Measurements from ENCODE around the gene SLC28A2. TPM values are rescaled to one million over a fixed set of nuclear protein-coding genes. Genes with fewer than 3 reads are reported as not detected.
"Not testable (repeated sequence)": the region's sequence is repeated elsewhere in the genome, so short reads cannot be mapped to it uniquely, and the experiment has no call there.

The SLC28A2 gene
- total RNA-seq, 1 donor from 2014 or later, result not detected

GRCh38 chr15:45304711-45305110 is 52.7 kb downstream of the SLC28A2 start:
- Histone ChIP-seq H3K27ac (ENCODE audit: low read depth, low read length) (no peak overlapping the region), H3K9ac (ENCODE audit: low read length) (no peak overlapping the region), H3K4me1 (ENCODE audit: insufficient read depth, low read length) (peaks cover 4% of the 10 kb centered on the region), H3K27me3 (ENCODE audit: insufficient read depth, low read length) (peaks cover 3% of the 10 kb centered on the region), H3K4me3 (ENCODE audit: insufficient read depth, low read depth, low read length) (no peak overlapping the region), H3K4me2 (ENCODE audit: low read length) (no peak overlapping the region), H2AFZ (ENCODE audit: low read depth, low read length) (no peak overlapping the region), H3K79me2 (ENCODE audit: insufficient read depth, low read length) (no peaks in the 10 kb centered on the region), H3K9me3 (ENCODE audit: insufficient read depth, low read depth, low read length) (no peaks in the 10 kb centered on the region), H4K20me1 (ENCODE audit: insufficient read depth, low read length) (no peaks in the 10 kb centered on the region), H3K36me3 (ENCODE audit: insufficient read depth, low read length) (no peaks in the 10 kb centered on the region)
- no peak for TF ChIP-seq EZH2 (IDR thresholded peaks at IDR 0.05; ENCODE audit: insufficient read depth, low read length)
- TF ChIP-seq CTCF (IDR thresholded peaks at IDR 0.05; ENCODE audit: insufficient read depth, low read depth, low read length), result no peak
- H3K9me3 Mint-ChIP-seq (ENCODE audit: unreplicated experiment), result no peaks in the 10 kb centered on the region
- no peak for DNase-seq (ENCODE audit: low read depth)
- H3K27me3 Mint-ChIP-seq (ENCODE audit: low read depth, unreplicated experiment), result peaks cover 3% of the 10 kb centered on the region
- H3K4me3 Mint-ChIP-seq (ENCODE audit: unreplicated experiment), result no peak overlapping the region
- no peak for FAIRE-seq
- no peaks in the 10 kb centered on the region for H3K36me3 Mint-ChIP-seq (ENCODE audit: low read depth, unreplicated experiment)
- no peak overlapping the region for H3K27ac Mint-ChIP-seq (ENCODE audit: unreplicated experiment)
- peaks cover 2% of the 10 kb centered on the region for H3K4me1 Mint-ChIP-seq (ENCODE audit: low read depth, unreplicated experiment)

GRCh38 chr15:45306105-45306504 is 54.1 kb downstream of the SLC28A2 start:
- Histone ChIP-seq H3K4me2 (ENCODE audit: low read length) (no peak overlapping the region), H3K9ac (ENCODE audit: low read length) (no peak overlapping the region), H3K79me2 (ENCODE audit: insufficient read depth, low read length) (no peaks in the 10 kb centered on the region), H3K9me3 (ENCODE audit: insufficient read depth, low read depth, low read length) (no peaks in the 10 kb centered on the region), H3K4me1 (ENCODE audit: insufficient read depth, low read length) (peaks cover 4% of the 10 kb centered on the region), H3K27ac (ENCODE audit: low read depth, low read length) (no peak overlapping the region), H3K27me3 (ENCODE audit: insufficient read depth, low read length) (peaks cover 3% of the 10 kb centered on the region), H2AFZ (ENCODE audit: low read depth, low read length) (no peak overlapping the region), H4K20me1 (ENCODE audit: insufficient read depth, low read length) (no peaks in the 10 kb centered on the region), H3K36me3 (ENCODE audit: insufficient read depth, low read length) (no peaks in the 10 kb centered on the region), H3K4me3 (ENCODE audit: insufficient read depth, low read depth, low read length) (no peak overlapping the region)
- no peaks in the 10 kb centered on the region for H3K36me3 Mint-ChIP-seq (ENCODE audit: low read depth, unreplicated experiment)
- H3K27me3 Mint-ChIP-seq (ENCODE audit: low read depth, unreplicated experiment), result peaks cover 3% of the 10 kb centered on the region
- H3K4me3 Mint-ChIP-seq (ENCODE audit: unreplicated experiment), result no peak overlapping the region
- H3K4me1 Mint-ChIP-seq (ENCODE audit: low read depth, unreplicated experiment), result peaks cover 2% of the 10 kb centered on the region
- TF ChIP-seq CTCF (IDR thresholded peaks at IDR 0.05; ENCODE audit: insufficient read depth, low read depth, low read length), result no peak
- TF ChIP-seq EZH2 (IDR thresholded peaks at IDR 0.05; ENCODE audit: insufficient read depth, low read length), result no peak
- no peaks in the 10 kb centered on the region for H3K9me3 Mint-ChIP-seq (ENCODE audit: unreplicated experiment)
- no peak for DNase-seq (ENCODE audit: low read depth)
- FAIRE-seq, result no peak
- H3K27ac Mint-ChIP-seq (ENCODE audit: unreplicated experiment), result no peak overlapping the region

- TF ChIP-seq EZH2 (IDR thresholded peaks at IDR 0.05; ENCODE audit: insufficient read depth, low read length) (no peak), CTCF (IDR thresholded peaks at IDR 0.05; ENCODE audit: insufficient read depth, low read depth, low read length) (peak; percentile 38)
- no peak overlapping the region for H3K27ac Mint-ChIP-seq (ENCODE audit: unreplicated experiment)
- no peaks in the 10 kb centered on the region for H3K36me3 Mint-ChIP-seq (ENCODE audit: low read depth, unreplicated experiment)
- Histone ChIP-seq H3K27ac (ENCODE audit: low read depth, low read length) (no peak overlapping the region), H3K9ac (ENCODE audit: low read length) (no peak overlapping the region), H3K4me3 (ENCODE audit: insufficient read depth, low read depth, low read length) (no peak overlapping the region), H3K4me1 (ENCODE audit: insufficient read depth, low read length) (peaks cover 4% of the 10 kb centered on the region), H4K20me1 (ENCODE audit: insufficient read depth, low read length) (no peaks in the 10 kb centered on the region), H3K79me2 (ENCODE audit: insufficient read depth, low read length) (no peaks in the 10 kb centered on the region), H3K36me3 (ENCODE audit: insufficient read depth, low read length) (no peaks in the 10 kb centered on the region), H3K9me3 (ENCODE audit: insufficient read depth, low read depth, low read length) (no peaks in the 10 kb centered on the region), H3K4me2 (ENCODE audit: low read length) (peak overlapping the region; percentile 70), H2AFZ (ENCODE audit: low read depth, low read length) (no peak overlapping the region), H3K27me3 (ENCODE audit: insufficient read depth, low read length) (peaks cover 3% of the 10 kb centered on the region)
- peak; percentile 65 for DNase-seq (ENCODE audit: low read depth)
- no peak overlapping the region for H3K4me3 Mint-ChIP-seq (ENCODE audit: unreplicated experiment)
- FAIRE-seq, result peak; percentile 47
- peaks cover 2% of the 10 kb centered on the region for H3K9me3 Mint-ChIP-seq (ENCODE audit: unreplicated experiment)
- no peaks in the 10 kb centered on the region for H3K27me3 Mint-ChIP-seq (ENCODE audit: low read depth, unreplicated experiment)
- H3K4me1 Mint-ChIP-seq (ENCODE audit: low read depth, unreplicated experiment), result peaks cover 2% of the 10 kb centered on the region
These were observed 55.3 kb downstream of the SLC28A2 start for GRCh38 chr15:45307230-45307924.

- not testable (repeated sequence) for H3K27me3 ChIP-seq (ENCODE audit: insufficient read depth, low read length); FAIRE-seq; H3K9me3 ChIP-seq (ENCODE audit: insufficient read depth, low read depth, low read length); H3K36me3 Mint-ChIP-seq (ENCODE audit: low read depth, unreplicated experiment); H3K79me2 ChIP-seq (ENCODE audit: insufficient read depth, low read length); H3K4me2 ChIP-seq (ENCODE audit: low read length); H3K9ac ChIP-seq (ENCODE audit: low read length); H3K27ac Mint-ChIP-seq (ENCODE audit: unreplicated experiment); H3K4me1 ChIP-seq (ENCODE audit: insufficient read depth, low read length); H3K9me3 Mint-ChIP-seq (ENCODE audit: unreplicated experiment); H3K4me3 ChIP-seq (ENCODE audit: insufficient read depth, low read depth, low read length); H2AFZ ChIP-seq (ENCODE audit: low read depth, low read length); DNase-seq (ENCODE audit: low read depth); H3K27ac ChIP-seq (ENCODE audit: low read depth, low read length); H3K4me3 Mint-ChIP-seq (ENCODE audit: unreplicated experiment); H3K4me1 Mint-ChIP-seq (ENCODE audit: low read depth, unreplicated experiment); H4K20me1 ChIP-seq (ENCODE audit: insufficient read depth, low read length); H3K27me3 Mint-ChIP-seq (ENCODE audit: low read depth, unreplicated experiment); H3K36me3 ChIP-seq (ENCODE audit: insufficient read depth, low read length)
These were observed 62.1 kb downstream of the SLC28A2 start for GRCh38 chr15:45314117-45314516.

All from astrocyte (in vitro differentiated cells and primary cell).